Pancreas (tissue), 10 donors: ENCODE data around the gene TLNRD1. TPM values are rescaled to one million over a fixed set of nuclear protein-coding genes. Genes with fewer than 3 reads are reported as not detected.

Source experiments
- ATAC-seq, 4 donors: fragments of 200-7000 bp; cut with Tn5 transposase; one replicate each; pipeline versions ENCODE4 v1.8.0 to v1.9.1; 2020; ENCODE audit warnings: mild to moderate bottlenecking in 4 of 4, moderate library complexity in 4 of 4
- DNase-seq, 6 donors: peaks; one replicate each; pipeline ENCODE4 v3.0.0-alpha.2; 2020
- FAIRE-seq: peaks from 2 replicates; lab custom pipeline; 2012; peaks lifted over from hg19 to GRCh38; lab: Jason Lieb, UNC
- H3K27ac ChIP-seq, 4 donors: fragments of 200-600 bp; sonication (generic); 1 replicate in 3 of 4; 2 replicates in 1 of 4; pipeline versions ENCODE4 v1.5.0 to v1.8.0; 2020
- H3K27me3 ChIP-seq, 4 donors: fragments of 200-600 bp; one replicate each; pipeline ENCODE4 v1.8.0; 2021
- H3K36me3 ChIP-seq, 3 donors: fragments of 200-600 bp; sonication (generic) in 1 of 3; one replicate each; pipeline versions ENCODE4 v1.5.0 to v1.8.0; 2020 to 2021
- H3K4me1 ChIP-seq, 3 donors: fragments of 200-600 bp; one replicate each; pipeline ENCODE4 v1.8.0; 2021
- H3K4me3 ChIP-seq, 4 donors: fragments of 200-600 bp; sonication (generic) in 2 of 4; one replicate each; pipeline versions ENCODE4 v1.5.0 to v1.8.0; 2020 to 2021
- H3K9me3 ChIP-seq, 4 donors: fragments of 200-600 bp; one replicate each; pipeline ENCODE4 v1.8.0; 2021
- CTCF ChIP-seq, 4 donors: fragments of 200-600 bp; sonication (generic) in 3 of 4; IDR thresholded peaks; one replicate each; pipeline versions ENCODE4 v1.5.0 to v1.8.0; 2021; ENCODE audit warnings: antibody characterized with exemption in 4 of 4
- WGBS, 2 donors: extraction: QIAGEN DNeasy Blood & Tissue Kit; methylation state at CpG; one replicate each; pipeline ENCODE4 v1.1.7; 2013; 5-methylcytosine and 5-hydroxymethylcytosine counted together
- intact Hi-C, 3 donors: fragments of 100-400 bp; cut with DNase I; formaldehyde crosslinking; loops; one replicate each; pipeline versions ENCODE4 v1.11.1 to v1.14.2; 2022
- polyA plus RNA-seq, 2 donors: library from polyadenylated mRNA; stranded (reverse); fragments of 200-250 nt; gene quantifications; one replicate each; pipeline ENCODE4 v1.2.3, GENCODE V29; 2013
- total RNA-seq, 6 donors: library from RNA; stranded (reverse); fragmentation: NEBNext Ultra II Directional in 4 of 6; extraction: Animal tissue kit (Norgen Biotek cat#: 25700) in 4 of 6; gene quantifications; one replicate each; pipeline versions ENCODE4 v1.2.1 to v1.2.4, GENCODE V29; 2021 to 2023
- donor health status: healthy with polysubstance abuse.
- donor health status: DM: no; HTN: no; CAD: no; lungs with moderate emphysema.
- donor health status: DM: no; HTN: no; CAD: no.
- donor health status: control.
- donor health status: control.
- donor health status: Bipolar disorder and iron deficiency.
- donor health status: DM: yes; HTN: yes; CAD: no.
- donor health status: DM: no; HTN: no; CAD: no.
- donor health status: DM: no; HTN: no; CAD: no.
- donor health status: DM: yes; HTN: yes; CAD: no.

The TLNRD1 gene
- total and polyA plus RNA-seq, 8 donors = 3.1 to 13.5 (median 8.8) TPM

GRCh38 chr15:80992441-80992840, 8.3 kb upstream of the TLNRD1 start:
- no peak for TF ChIP-seq CTCF (IDR thresholded peaks at IDR 0.05)
- Histone ChIP-seq H3K27me3 (no peaks in the 10 kb centered on the region), H3K4me1 (peaks cover 7 to 28% (median 11%) of the 10 kb centered on the region in 3 donors), H3K36me3 (no peaks in the 10 kb centered on the region), H3K9me3 (no peaks in the 10 kb centered on the region), H3K4me3 (no peak overlapping the region), H3K27ac (no peak overlapping the region)
- FAIRE-seq (no peak), DNase-seq (no peak), ATAC-seq (no peak)
- 98 to 100% methylated on average over 1 of the region's 1 CpG for WGBS, 2 donors
- intact Hi-C loops = no loop called here

DNA sequence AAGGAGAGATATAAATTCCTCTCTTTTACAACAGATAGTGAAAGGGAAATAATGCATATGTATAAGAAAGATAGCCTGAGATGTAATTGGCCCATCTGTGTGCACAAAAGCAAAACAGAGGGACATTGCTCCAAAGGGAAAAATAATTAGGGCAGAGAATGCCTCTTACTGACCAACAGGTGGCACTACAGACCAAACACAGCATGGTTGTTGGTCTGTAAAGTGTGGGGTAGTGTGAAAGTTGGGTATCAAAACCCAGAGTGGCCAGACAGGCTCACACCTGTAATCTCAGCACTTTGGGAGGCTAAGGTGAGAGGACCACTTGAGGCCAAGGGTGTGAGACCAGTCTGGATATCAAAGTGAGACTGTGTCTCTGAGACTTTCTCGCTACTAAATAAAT, 4.5 kb upstream of the TLNRD1 start:
- no peak for ATAC-seq
- no peaks in the 10 kb centered on the region for H3K9me3 ChIP-seq
- 96 to 98% methylated on average over 1 of the region's 1 CpG for WGBS, 2 donors
- intact Hi-C loops = no loop called here
- H3K36me3 ChIP-seq = no peaks in the 10 kb centered on the region
- TF ChIP-seq CTCF (IDR thresholded peaks at IDR 0.05) = peak in 1 of 4 donors; percentile 6
- DNase-seq = no peak
- no peak overlapping the region for H3K27ac ChIP-seq
- no peak overlapping the region for H3K4me3 ChIP-seq
- H3K4me1 ChIP-seq = peaks cover 0 to 12% (median under 1%) of the 10 kb centered on the region in 3 donors
- no peaks in the 10 kb centered on the region for H3K27me3 ChIP-seq
- FAIRE-seq = no peak

- Histone ChIP-seq H3K4me1 (peaks cover 0 to 8% (median 3%) of the 10 kb centered on the region in 3 donors), H3K36me3 (no peaks in the 10 kb centered on the region), H3K27ac (no peak overlapping the region), H3K9me3 (no peaks in the 10 kb centered on the region), H3K4me3 (no peak overlapping the region), H3K27me3 (no peaks in the 10 kb centered on the region)
- WGBS, 2 donors = 98 to 100% methylated on average over 1 of the region's 1 CpG
- no peak for DNase-seq
- intact Hi-C loops = no loop called here
- no peak for FAIRE-seq
- no peak for ATAC-seq
- TF ChIP-seq CTCF (IDR thresholded peaks at IDR 0.05) = no peak
Measured at GRCh38 chr15:80997692-80998091, 3.0 kb upstream of the TLNRD1 start.

- Histone ChIP-seq H3K27me3 (no peaks in the 10 kb centered on the region), H3K36me3 (no peaks in the 10 kb centered on the region), H3K4me1 (peaks cover 0 to 13% (median 6%) of the 10 kb centered on the region in 3 donors), H3K4me3 (no peak overlapping the region), H3K9me3 (no peaks in the 10 kb centered on the region), H3K27ac (peak overlapping the region in 2 of 4 donors; percentile 14 to 28)
- 71 to 83% methylated on average over 1 of the region's 1 CpG for WGBS, 2 donors
- FAIRE-seq (no peak), DNase-seq (no peak), ATAC-seq (no peak)
- intact Hi-C loops = no loop called here
- no peak for TF ChIP-seq CTCF (IDR thresholded peaks at IDR 0.05)
Measured at GRCh38 chr15:80998251-80998650, 2.5 kb upstream of the TLNRD1 start.

- peak overlapping the region; percentile 96 to 99 (median 97) for H3K27ac ChIP-seq
- peaks cover 0 to 18% (median 6%) of the 10 kb centered on the region in 3 donors for H3K4me1 ChIP-seq
- intact Hi-C loops = no loop called here
- ATAC-seq (peak; percentile 61 to 68 (median 64)), DNase-seq (peak; percentile 74 to 86 (median 84)), FAIRE-seq (no peak)
- WGBS, 2 donors = 22 to 25% methylated on average over 13 of the region's 13 CpGs
- no peaks in the 10 kb centered on the region for H3K36me3 ChIP-seq
- H3K9me3 ChIP-seq = no peaks in the 10 kb centered on the region
- no peaks in the 10 kb centered on the region for H3K27me3 ChIP-seq
- H3K4me3 ChIP-seq = peak overlapping the region in 3 of 4 donors; percentile 91 to 98 (median 93)
- no peak for TF ChIP-seq CTCF (IDR thresholded peaks at IDR 0.05)
Measured at GRCh38 chr15:80999623-81000036, 1.1 kb upstream of the TLNRD1 start.
